Testis (tissue), 2 donors: ENCODE measurements around the gene RPS6KA5.

ENCODE experiments used
- POLR2A ChIP-seq: fragments of 450-650 bp; IDR thresholded peaks from one replicate; pipeline ENCODE4 v1.6.1; 2017; ENCODE audit warnings: antibody characterized with exemption, mild to moderate bottlenecking, moderate library complexity
- TF ChIP-seq, protein P1 (sequence below), 3 experiments: fragments of 450-650 bp in 2 of 3; fragments of 200-600 bp in 1 of 3; sonication (generic) in 1 of 3; IDR thresholded peaks; one replicate each; pipeline ENCODE4 v1.5.1; 2016 to 2019; ENCODE audit warnings: antibody characterized with exemption in 3 of 3, mild to moderate bottlenecking in 2 of 3, moderate library complexity in 1 of 3

DNA sequence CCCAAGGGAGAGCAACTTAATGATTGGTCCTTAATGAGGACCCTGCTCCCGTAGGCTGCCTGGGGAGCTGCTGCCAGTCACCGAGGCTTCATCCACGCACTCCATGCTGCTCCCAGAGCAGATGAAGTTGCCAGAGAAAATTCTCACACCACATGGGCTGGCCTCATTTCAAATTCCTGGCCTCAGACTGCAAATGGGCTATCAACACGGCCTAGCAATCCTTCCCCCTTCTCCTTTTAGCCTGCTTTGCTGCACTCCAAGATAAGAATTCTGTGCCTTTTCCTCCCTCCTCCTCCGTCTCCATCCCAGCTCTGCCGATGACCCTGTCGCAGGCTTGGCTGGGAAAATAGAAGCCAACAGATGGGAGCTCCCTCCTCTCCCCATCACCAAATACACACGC, 42.7 kb upstream of the RPS6KA5 start:
- TF ChIP-seq, protein P1, sequence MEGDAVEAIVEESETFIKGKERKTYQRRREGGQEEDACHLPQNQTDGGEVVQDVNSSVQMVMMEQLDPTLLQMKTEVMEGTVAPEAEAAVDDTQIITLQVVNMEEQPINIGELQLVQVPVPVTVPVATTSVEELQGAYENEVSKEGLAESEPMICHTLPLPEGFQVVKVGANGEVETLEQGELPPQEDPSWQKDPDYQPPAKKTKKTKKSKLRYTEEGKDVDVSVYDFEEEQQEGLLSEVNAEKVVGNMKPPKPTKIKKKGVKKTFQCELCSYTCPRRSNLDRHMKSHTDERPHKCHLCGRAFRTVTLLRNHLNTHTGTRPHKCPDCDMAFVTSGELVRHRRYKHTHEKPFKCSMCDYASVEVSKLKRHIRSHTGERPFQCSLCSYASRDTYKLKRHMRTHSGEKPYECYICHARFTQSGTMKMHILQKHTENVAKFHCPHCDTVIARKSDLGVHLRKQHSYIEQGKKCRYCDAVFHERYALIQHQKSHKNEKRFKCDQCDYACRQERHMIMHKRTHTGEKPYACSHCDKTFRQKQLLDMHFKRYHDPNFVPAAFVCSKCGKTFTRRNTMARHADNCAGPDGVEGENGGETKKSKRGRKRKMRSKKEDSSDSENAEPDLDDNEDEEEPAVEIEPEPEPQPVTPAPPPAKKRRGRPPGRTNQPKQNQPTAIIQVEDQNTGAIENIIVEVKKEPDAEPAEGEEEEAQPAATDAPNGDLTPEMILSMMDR (IDR thresholded peaks at IDR 0.05): no peak
- no peak for TF ChIP-seq POLR2A
